ENCODE measurements around the gene SLC29A3. TPM values are rescaled to one million over a fixed set of nuclear protein-coding genes. Genes with fewer than 3 reads are reported as not detected.

The SLC29A3 gene
- total RNA-seq, 1 experiment from 2014 or later: 7.6 TPM

DNA sequence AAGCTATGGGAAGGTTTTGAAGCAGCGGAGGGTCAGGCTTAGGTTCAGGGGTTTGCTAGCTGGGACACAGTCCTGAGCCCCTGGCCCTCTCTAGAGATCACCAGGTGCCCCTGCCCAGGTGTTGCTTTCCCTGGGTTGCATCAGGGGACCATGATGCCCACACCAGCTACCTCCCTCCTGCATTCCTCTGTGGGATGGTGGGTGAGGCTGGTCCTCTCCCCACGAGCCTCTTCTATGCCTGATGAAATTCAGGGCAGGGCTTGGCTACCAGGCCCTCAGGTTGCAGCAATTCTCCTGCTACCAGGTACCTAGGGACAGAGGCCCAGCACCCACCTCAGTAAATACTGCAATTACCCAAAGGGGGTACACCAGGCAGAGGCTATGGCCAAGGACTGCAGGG is 10.8 kb upstream of the SLC29A3 start:
- Histone ChIP-seq H3K9me3 (ENCODE audit: control insufficient read depth, insufficient read depth, low read depth, low read length) (no peaks in the 10 kb centered on the region), H3K27me3 (ENCODE audit: control insufficient read depth, insufficient read depth, low read length) (no peaks in the 10 kb centered on the region; the same call in 1 of the 2 replicates), H3K36me3 (ENCODE audit: control insufficient read depth, insufficient read depth, low read length) (no peaks in the 10 kb centered on the region), H3K27ac (ENCODE audit: low read length) (no peak overlapping the region), H3K4me1 (ENCODE audit: control insufficient read depth, insufficient read depth, low read length) (0 out of 2 replicates have a peak, but pooled peaks cover 2% of the 10 kb centered on the region), H3K4me3 (ENCODE audit: low read depth in 2 of 2, low read length in 2 of 2) (no peak overlapping the region)
- in situ Hi-C loops (cut with HindIII; ENCODE audit: low pct_unique_long_range_greater_than_20kb, low sequenced_read_pairs): no loop called here
- intact Hi-C loops (cut with micrococcal nuclease; ENCODE audit: unreplicated experiment): no loop called here
- DNase-seq (ENCODE audit: low read depth, low spot score): no peak
- BruUV-seq (replicated peaks): no TSS peak
- no peak for ATAC-seq
- ChIA-PET POLR2A (no interaction called here), CTCF (no interaction called here)
- TF ChIP-seq POLR2AphosphoS5 (IDR thresholded peaks at IDR 0.05; ENCODE audit: low read depth, low read length) (no peak), TCF7L2 (IDR thresholded peaks at IDR 0.05; ENCODE audit: low read depth, low read length) (no peak), REST (IDR thresholded peaks at IDR 0.05; ENCODE audit: insufficient read depth in 1 of 2, low read depth in 2 of 2, low read length in 1 of 2) (no peak), CTCF (IDR thresholded peaks at IDR 0.05) (no peak), SIN3A (IDR thresholded peaks at IDR 0.05; ENCODE audit: borderline replicate concordance, insufficient read depth, low read depth, low read length) (no peak)

- no peak for ATAC-seq
- DNase-seq (ENCODE audit: low read depth, low spot score): no peak
- no peaks in the 10 kb centered on the region; the same call in 1 of the 2 replicates for H3K27me3 ChIP-seq (ENCODE audit: control insufficient read depth, insufficient read depth, low read length)
- H3K36me3 ChIP-seq (ENCODE audit: control insufficient read depth, insufficient read depth, low read length): no peaks in the 10 kb centered on the region
- TF ChIP-seq POLR2AphosphoS5 (IDR thresholded peaks at IDR 0.05; ENCODE audit: low read depth, low read length): no peak
- TF ChIP-seq CTCF (IDR thresholded peaks at IDR 0.05): no peak
- TF ChIP-seq SIN3A (IDR thresholded peaks at IDR 0.05; ENCODE audit: borderline replicate concordance, insufficient read depth, low read depth, low read length): no peak
- no peak for TF ChIP-seq REST (IDR thresholded peaks at IDR 0.05; ENCODE audit: insufficient read depth in 1 of 2, low read depth in 2 of 2, low read length in 1 of 2)
- TF ChIP-seq TCF7L2 (IDR thresholded peaks at IDR 0.05; ENCODE audit: low read depth, low read length): no peak
- H3K4me3 ChIP-seq (ENCODE audit: low read depth in 2 of 2, low read length in 2 of 2): no peak overlapping the region
- no peaks in the 10 kb centered on the region for H3K4me1 ChIP-seq (ENCODE audit: control insufficient read depth, insufficient read depth, low read length)
- no peaks in the 10 kb centered on the region for H3K9me3 ChIP-seq (ENCODE audit: control insufficient read depth, insufficient read depth, low read depth, low read length)
- intact Hi-C loops (cut with micrococcal nuclease; ENCODE audit: unreplicated experiment) (no loop called here), in situ Hi-C loops (cut with HindIII; ENCODE audit: low pct_unique_long_range_greater_than_20kb, low sequenced_read_pairs) (no loop called here)
- no TSS peak for BruUV-seq (replicated peaks)
- no peak overlapping the region for H3K27ac ChIP-seq (ENCODE audit: low read length)
- ChIA-PET CTCF (no interaction called here), POLR2A (no interaction called here)
Measured at GRCh38 chr10:71308985-71309384, 10.1 kb upstream of the SLC29A3 start.

All from Panc1 (cell line).